Activated naive CD8-positive, alpha-beta T cell (primary cell): ENCODE measurements around the gene SSBP2.
"Not testable (repeated sequence)": the region's sequence is repeated elsewhere in the genome, so short reads cannot be mapped to it uniquely, and the experiment has no call there.

ENCODE experiments used
- H3K27ac Mint-ChIP-seq: one replicate; pipeline ENCODE4 v1.8.0; 2021; ENCODE audit warnings: mixed read lengths
- H3K27me3 Mint-ChIP-seq: one replicate; pipeline ENCODE4 v1.8.0; 2021; ENCODE audit warnings: mixed read lengths
- H3K36me3 Mint-ChIP-seq: one replicate; pipeline ENCODE4 v1.8.0; 2021; ENCODE audit warnings: mixed read lengths
- H3K4me1 Mint-ChIP-seq: one replicate; pipeline ENCODE4 v1.8.0; 2021; ENCODE audit warnings: low read depth, mixed read lengths
- H3K4me3 Mint-ChIP-seq: one replicate; pipeline ENCODE4 v1.8.0; 2021; ENCODE audit warnings: mild to moderate bottlenecking, mixed read lengths
- H3K9me3 Mint-ChIP-seq: one replicate; pipeline ENCODE4 v1.8.0; 2021; ENCODE audit warnings: low read depth, mixed read lengths

Gene SSBP2

GRCh38 chr5:81506900-81507588, 243.9 kb downstream of the SSBP2 start:
- peaks cover 9% of the 10 kb centered on the region for H3K36me3 Mint-ChIP-seq
- H3K4me3 Mint-ChIP-seq = no peak overlapping the region
- peaks cover 2% of the 10 kb centered on the region for H3K4me1 Mint-ChIP-seq
- H3K27ac Mint-ChIP-seq = no peak overlapping the region
- no peaks in the 10 kb centered on the region for H3K9me3 Mint-ChIP-seq
- H3K27me3 Mint-ChIP-seq = no peaks in the 10 kb centered on the region

- peaks cover 2% of the 10 kb centered on the region for H3K4me1 Mint-ChIP-seq
- no peaks in the 10 kb centered on the region for H3K9me3 Mint-ChIP-seq
- H3K27me3 Mint-ChIP-seq = no peaks in the 10 kb centered on the region
- peaks cover 13% of the 10 kb centered on the region for H3K36me3 Mint-ChIP-seq
- no peak overlapping the region for H3K4me3 Mint-ChIP-seq
- no peak overlapping the region for H3K27ac Mint-ChIP-seq
Observed at GRCh38 chr5:81506378-81506777, 244.5 kb downstream of the SSBP2 start.

GRCh38 chr5:81505672-81506071, 245.2 kb downstream of the SSBP2 start:
- Mint-ChIP-seq H3K36me3 (peaks cover 13% of the 10 kb centered on the region), H3K27me3 (no peaks in the 10 kb centered on the region), H3K9me3 (no peaks in the 10 kb centered on the region), H3K4me3 (no peak overlapping the region), H3K27ac (no peak overlapping the region), H3K4me1 (peaks cover 2% of the 10 kb centered on the region)

DNA sequence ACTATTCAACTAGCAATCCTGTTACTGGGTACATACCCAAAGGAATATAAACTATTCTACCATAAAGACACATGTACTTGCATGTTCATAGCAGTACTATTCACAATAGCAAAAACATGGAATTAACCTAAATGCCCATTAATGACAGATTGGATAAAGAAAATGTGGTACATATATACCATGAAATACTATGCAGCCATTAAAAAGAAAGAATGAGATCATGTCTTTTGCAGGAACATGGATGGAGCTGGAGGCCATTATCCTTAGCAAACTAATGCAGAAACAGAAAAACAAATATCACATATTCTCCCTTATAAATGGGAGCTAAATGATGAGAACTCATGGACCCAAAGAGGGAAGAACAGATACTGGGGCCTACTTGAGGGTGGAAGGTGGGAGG, 247.3 kb downstream of the SSBP2 start:
- not testable (repeated sequence) for H3K4me3 Mint-ChIP-seq, H3K9me3 Mint-ChIP-seq

DNA sequence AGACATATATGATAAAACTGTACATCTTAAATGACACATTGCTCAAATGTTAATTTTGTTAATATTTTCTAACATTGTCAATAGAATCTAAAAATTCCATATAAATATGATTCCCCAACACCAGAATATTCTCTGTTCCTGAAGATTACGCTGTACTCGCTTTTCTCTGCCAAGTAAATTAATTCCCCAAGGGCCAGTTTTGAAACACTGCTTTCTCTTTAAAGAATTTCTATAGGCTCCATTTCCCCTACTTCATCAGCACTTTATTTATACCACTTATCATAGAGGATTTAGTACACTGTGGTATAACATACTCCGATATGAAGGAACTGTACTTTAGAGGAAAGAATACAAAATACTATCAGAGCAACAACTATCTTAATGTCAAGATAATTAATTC, 255.6 kb downstream of the SSBP2 start:
- H3K27ac Mint-ChIP-seq = no peak overlapping the region

More for the DNA sequence above, 247.3 kb downstream of the SSBP2 start:
- peaks cover 14% of the 10 kb centered on the region for H3K36me3 Mint-ChIP-seq
- H3K27me3 Mint-ChIP-seq, H3K4me1 Mint-ChIP-seq, H3K27ac Mint-ChIP-seq: not testable (repeated sequence)

DNA sequence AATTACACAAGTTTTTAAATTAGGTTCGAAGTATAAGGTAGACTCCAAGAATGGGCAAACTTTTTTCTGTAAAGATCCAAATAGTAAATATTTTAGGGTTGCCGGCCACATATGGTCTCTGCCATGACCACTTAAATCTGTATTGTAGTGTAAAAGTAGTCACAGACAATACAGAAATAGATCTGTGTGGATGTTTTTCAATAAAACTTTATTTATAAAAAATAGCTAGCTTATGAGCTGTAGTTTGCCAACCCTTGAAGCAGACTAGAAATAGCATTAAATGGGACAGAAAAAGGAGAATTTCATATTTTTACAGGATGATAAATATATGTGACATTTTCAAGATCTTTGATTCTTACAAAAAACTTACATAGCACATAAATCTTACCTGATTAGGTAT, 262.0 kb downstream of the SSBP2 start:
- H3K4me1 Mint-ChIP-seq = no peaks in the 10 kb centered on the region
- H3K4me3 Mint-ChIP-seq = no peak overlapping the region
- H3K36me3 Mint-ChIP-seq = peaks cover 3% of the 10 kb centered on the region
- no peaks in the 10 kb centered on the region for H3K27me3 Mint-ChIP-seq
- no peak overlapping the region for H3K27ac Mint-ChIP-seq
- H3K9me3 Mint-ChIP-seq = no peaks in the 10 kb centered on the region

More for the DNA sequence above, 255.6 kb downstream of the SSBP2 start:
- no peaks in the 10 kb centered on the region for H3K27me3 Mint-ChIP-seq
- no peak overlapping the region for H3K4me3 Mint-ChIP-seq
- H3K36me3 Mint-ChIP-seq = peaks cover 6% of the 10 kb centered on the region
- H3K9me3 Mint-ChIP-seq = no peaks in the 10 kb centered on the region
- no peaks in the 10 kb centered on the region for H3K4me1 Mint-ChIP-seq

GRCh38 chr5:81486711-81487110, 264.2 kb downstream of the SSBP2 start:
- H3K27me3 Mint-ChIP-seq = no peaks in the 10 kb centered on the region
- H3K4me3 Mint-ChIP-seq = no peak overlapping the region

GRCh38 chr5:81482595-81482994, 268.3 kb downstream of the SSBP2 start:
- Mint-ChIP-seq H3K36me3 (peaks cover 13% of the 10 kb centered on the region), H3K27ac (no peak overlapping the region), H3K4me1 (no peaks in the 10 kb centered on the region), H3K4me3 (no peak overlapping the region), H3K9me3 (no peaks in the 10 kb centered on the region), H3K27me3 (no peaks in the 10 kb centered on the region)

More at GRCh38 chr5:81486711-81487110, 264.2 kb downstream of the SSBP2 start:
- Mint-ChIP-seq H3K27ac (no peak overlapping the region), H3K9me3 (no peaks in the 10 kb centered on the region), H3K36me3 (peaks cover 9% of the 10 kb centered on the region), H3K4me1 (no peaks in the 10 kb centered on the region)

GRCh38 chr5:81473395-81473794, 277.5 kb downstream of the SSBP2 start:
- not testable (repeated sequence) for H3K27ac Mint-ChIP-seq, H3K27me3 Mint-ChIP-seq, H3K4me3 Mint-ChIP-seq, H3K9me3 Mint-ChIP-seq, H3K4me1 Mint-ChIP-seq
- peaks cover 13% of the 10 kb centered on the region for H3K36me3 Mint-ChIP-seq

GRCh38 chr5:81469676-81470075, 281.2 kb downstream of the SSBP2 start:
- Mint-ChIP-seq H3K4me1 (no peaks in the 10 kb centered on the region), H3K36me3 (peaks cover 17% of the 10 kb centered on the region), H3K4me3 (no peak overlapping the region), H3K27ac (no peak overlapping the region), H3K27me3 (no peaks in the 10 kb centered on the region), H3K9me3 (no peaks in the 10 kb centered on the region)

DNA sequence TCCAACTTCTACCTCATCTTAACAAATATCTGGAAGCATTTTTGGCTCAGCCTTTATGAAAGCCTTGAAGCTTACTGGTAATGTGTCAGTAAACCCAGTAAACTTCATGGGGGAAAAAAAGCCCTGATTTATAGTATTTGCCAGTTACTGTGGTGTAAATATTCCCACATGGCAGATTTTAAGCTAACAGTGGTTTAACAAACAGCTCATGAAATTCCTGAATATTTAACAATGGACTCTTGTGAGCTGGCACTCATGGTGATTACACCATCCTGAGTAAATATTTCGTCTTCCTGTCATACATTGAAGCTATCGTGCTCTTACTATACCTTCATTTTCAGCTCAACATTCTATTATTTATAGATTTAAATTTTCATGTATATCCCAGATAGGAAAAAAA, 300.0 kb downstream of the SSBP2 start:
- no peaks in the 10 kb centered on the region for H3K4me1 Mint-ChIP-seq
- H3K36me3 Mint-ChIP-seq = peaks cover 17% of the 10 kb centered on the region
- no peak overlapping the region for H3K4me3 Mint-ChIP-seq
- no peaks in the 10 kb centered on the region for H3K9me3 Mint-ChIP-seq
- H3K27ac Mint-ChIP-seq = no peak overlapping the region
- H3K27me3 Mint-ChIP-seq = no peaks in the 10 kb centered on the region

DNA sequence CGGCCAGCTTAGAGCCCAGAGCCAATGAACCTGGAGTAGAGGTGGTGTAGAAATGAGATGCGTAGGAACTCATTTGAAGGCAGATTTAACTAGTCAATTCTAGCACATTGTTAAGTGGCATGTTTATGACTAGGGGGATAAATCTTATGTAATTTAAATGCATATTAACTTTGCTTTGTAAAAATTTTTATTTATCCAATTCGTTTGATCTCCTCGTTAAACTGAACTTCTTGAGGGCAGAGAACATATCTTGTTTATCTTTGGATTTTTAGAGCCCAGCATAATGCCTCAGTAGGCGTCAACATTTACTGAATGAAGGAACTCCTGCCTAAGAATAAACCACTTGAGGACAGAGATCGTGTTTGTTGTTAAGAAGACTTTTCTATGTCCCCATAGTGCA, 315.9 kb downstream of the SSBP2 start:
- Mint-ChIP-seq H3K36me3 (peaks cover 4% of the 10 kb centered on the region), H3K27me3 (no peaks in the 10 kb centered on the region), H3K9me3 (no peaks in the 10 kb centered on the region), H3K4me3 (no peak overlapping the region), H3K4me1 (no peaks in the 10 kb centered on the region), H3K27ac (no peak overlapping the region)

GRCh38 chr5:81429985-81430384, 320.9 kb downstream of the SSBP2 start:
- no peaks in the 10 kb centered on the region for H3K27me3 Mint-ChIP-seq

DNA sequence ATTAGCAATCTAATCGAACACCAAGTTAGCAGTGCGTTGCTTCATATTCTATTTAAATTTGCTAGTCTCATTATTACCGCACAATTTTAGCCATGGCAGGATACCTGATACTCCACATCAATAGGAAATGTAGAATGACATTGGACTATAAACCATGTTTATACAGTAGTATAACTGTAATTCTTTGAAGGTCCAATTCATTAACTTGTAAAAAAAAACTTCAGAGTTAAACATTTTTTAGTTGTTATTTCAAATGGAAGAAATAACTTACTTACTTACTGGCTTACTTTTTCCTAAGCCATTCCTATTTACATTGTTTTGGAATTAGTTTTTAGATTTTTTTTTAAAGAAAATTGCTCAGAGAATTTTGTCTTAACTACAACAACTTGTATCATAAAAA, 321.5 kb downstream of the SSBP2 start:
- H3K27ac Mint-ChIP-seq = no peak overlapping the region
- H3K27me3 Mint-ChIP-seq = no peaks in the 10 kb centered on the region
- H3K4me1 Mint-ChIP-seq = peaks cover 10% of the 10 kb centered on the region
- no peaks in the 10 kb centered on the region for H3K36me3 Mint-ChIP-seq
- no peak overlapping the region for H3K4me3 Mint-ChIP-seq
- H3K9me3 Mint-ChIP-seq = no peaks in the 10 kb centered on the region

More at GRCh38 chr5:81429985-81430384, 320.9 kb downstream of the SSBP2 start:
- Mint-ChIP-seq H3K4me3 (no peak overlapping the region), H3K4me1 (peaks cover 10% of the 10 kb centered on the region), H3K36me3 (no peaks in the 10 kb centered on the region), H3K27ac (no peak overlapping the region), H3K9me3 (no peaks in the 10 kb centered on the region)

- H3K4me1 Mint-ChIP-seq = peaks cover 10% of the 10 kb centered on the region
- no peaks in the 10 kb centered on the region for H3K27me3 Mint-ChIP-seq
- no peak overlapping the region for H3K27ac Mint-ChIP-seq
- no peak overlapping the region for H3K4me3 Mint-ChIP-seq
- no peaks in the 10 kb centered on the region for H3K36me3 Mint-ChIP-seq
- no peaks in the 10 kb centered on the region for H3K9me3 Mint-ChIP-seq
Observed at GRCh38 chr5:81428861-81429260, 322.0 kb downstream of the SSBP2 start.

DNA sequence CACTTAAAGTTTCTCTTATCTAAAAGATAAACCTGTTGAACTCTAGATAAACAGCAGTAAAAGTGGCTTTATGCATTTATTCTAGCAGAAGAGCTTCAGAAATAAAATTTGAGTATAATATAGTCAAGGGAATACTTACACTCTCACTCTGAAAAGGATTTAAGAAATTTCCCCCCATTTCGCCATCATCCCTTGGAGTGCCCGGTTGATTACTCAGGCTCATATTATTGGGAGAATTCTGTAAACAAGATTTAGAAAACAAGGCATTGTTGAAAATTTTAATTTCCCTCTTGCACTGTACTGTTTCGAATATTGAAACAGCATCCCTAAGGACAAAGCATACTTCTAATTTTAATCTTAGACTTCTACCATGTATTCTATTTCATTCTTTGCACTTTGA, 322.5 kb downstream of the SSBP2 start:
- H3K36me3 Mint-ChIP-seq = no peaks in the 10 kb centered on the region
- no peaks in the 10 kb centered on the region for H3K9me3 Mint-ChIP-seq
- no peak overlapping the region for H3K27ac Mint-ChIP-seq
- peaks cover 10% of the 10 kb centered on the region for H3K4me1 Mint-ChIP-seq
- no peak overlapping the region for H3K4me3 Mint-ChIP-seq
- no peaks in the 10 kb centered on the region for H3K27me3 Mint-ChIP-seq
